Neuronal stem cell (in vitro differentiated cells): ENCODE results near the gene NDUFS4.
"Not testable (repeated sequence)": the region's sequence is repeated elsewhere in the genome, so short reads cannot be mapped to it uniquely, and the experiment has no call there.

ENCODE experiments used
- DNase-seq: peaks from one replicate; pipeline ENCODE4 v3.0.0-alpha.2; 2013; ENCODE audit warnings: low spot score
- H2AFZ ChIP-seq: one replicate; pipeline ENCODE4 v1.6.1; 2013; ENCODE audit warnings: mild to moderate bottlenecking, low read length, inconsistent platforms
- H2AK5ac ChIP-seq: 2 replicates; pipeline ENCODE4 v1.6.1; 2013; ENCODE audit warnings: low read depth, mild to moderate bottlenecking, inconsistent platforms, low read length, moderate library complexity, mixed read lengths
- H2BK120ac ChIP-seq: 2 replicates; pipeline ENCODE4 v1.6.1; 2013; ENCODE audit warnings: low read depth, mild to moderate bottlenecking, inconsistent platforms, low read length, moderate library complexity, mixed read lengths
- H2BK12ac ChIP-seq: one replicate; pipeline ENCODE4 v1.6.1; 2013; ENCODE audit warnings: low read length, inconsistent platforms
- H2BK15ac ChIP-seq: 2 replicates; pipeline ENCODE4 v1.6.1; 2013; ENCODE audit warnings: mild to moderate bottlenecking, low read length, inconsistent platforms, mixed read lengths
- H2BK5ac ChIP-seq: one replicate; pipeline ENCODE4 v1.6.1; 2013; ENCODE audit warnings: inconsistent platforms, mild to moderate bottlenecking, low read length, moderate library complexity
- H3K14ac ChIP-seq: one replicate; pipeline ENCODE4 v1.6.1; 2013; ENCODE audit warnings: low read length, inconsistent platforms
- H3K18ac ChIP-seq: 2 replicates; pipeline ENCODE4 v1.6.1; 2013; ENCODE audit warnings: low read length, inconsistent platforms
- H3K23ac ChIP-seq: 2 replicates; pipeline ENCODE4 v1.6.1; 2013; ENCODE audit warnings: low read depth, mild to moderate bottlenecking, mixed read lengths, low read length, inconsistent platforms; ENCODE audit not compliant: poor library complexity
- H3K27ac ChIP-seq: replicated peaks from 3 replicates; pipeline ENCODE4 v1.5.1; 2013; ENCODE audit warnings: low read length, inconsistent platforms
- H3K27me3 ChIP-seq, 3 experiments: 2 replicates each; pipeline ENCODE4 v1.6.1; 2013; ENCODE audit warnings: low read length in 3 of 3, mild to moderate bottlenecking in 2 of 3, inconsistent platforms in 1 of 3, low read depth in 1 of 3, mixed read lengths in 1 of 3, moderate library complexity in 1 of 3; ENCODE audit not compliant: control insufficient read depth in 3 of 3, insufficient read depth in 3 of 3
- H3K36me3 ChIP-seq, 2 donors: replicated peaks in 1 of 2; 2 replicates each; pipeline ENCODE4 v1.6.1; 2013; ENCODE audit warnings: low read length in 2 of 2; ENCODE audit not compliant: control insufficient read depth in 2 of 2, insufficient read depth in 2 of 2
- H3K4ac ChIP-seq: 2 replicates; pipeline ENCODE4 v1.6.1; 2013; ENCODE audit warnings: inconsistent platforms, mild to moderate bottlenecking, low read length, moderate library complexity
- H3K4me1 ChIP-seq, 2 donors: 1 replicate in 1 of 2; 2 replicates in 1 of 2; pipeline ENCODE4 v1.6.1; 2013; ENCODE audit warnings: low read length in 2 of 2, low read depth in 1 of 2; ENCODE audit not compliant: control insufficient read depth in 2 of 2, insufficient read depth in 1 of 2
- H3K4me2 ChIP-seq: one replicate; pipeline ENCODE4 v1.6.1; 2013; ENCODE audit warnings: mild to moderate bottlenecking, low read length, inconsistent platforms; ENCODE audit not compliant: insufficient read depth, poor library complexity, severe bottlenecking
- H3K4me3 ChIP-seq, 2 donors: 2 replicates each; pipeline ENCODE4 v1.5.1; 2013; ENCODE audit warnings: low read length in 2 of 2, mild to moderate bottlenecking in 2 of 2, inconsistent platforms in 1 of 2, moderate library complexity in 1 of 2
- H3K79me1 ChIP-seq: one replicate; pipeline ENCODE4 v1.6.1; 2013; ENCODE audit warnings: low read depth, mild to moderate bottlenecking, inconsistent platforms, low read length, moderate library complexity
- H3K9ac ChIP-seq: one replicate; pipeline ENCODE4 v1.6.1; 2013; ENCODE audit warnings: mild to moderate bottlenecking, low read depth, low read length, inconsistent platforms; ENCODE audit not compliant: poor library complexity
- H3K9me3 ChIP-seq, 2 donors: replicated peaks in 1 of 2; 2 replicates each; pipeline versions ENCODE3 to v1.6.1; 2013; ENCODE audit warnings: low read length in 2 of 2, mild to moderate bottlenecking in 2 of 2, inconsistent platforms in 1 of 2, low read depth in 1 of 2, mixed read lengths in 1 of 2, moderate library complexity in 1 of 2; ENCODE audit not compliant: control insufficient read depth in 2 of 2, insufficient read depth in 1 of 2
- H4K8ac ChIP-seq: one replicate; pipeline ENCODE4 v1.6.1; 2013; ENCODE audit warnings: low read depth, mild to moderate bottlenecking, inconsistent platforms, low read length, moderate library complexity
- H4K91ac ChIP-seq: one replicate; pipeline ENCODE4 v1.6.1; 2013; ENCODE audit warnings: low read length, low read depth, mild to moderate bottlenecking, inconsistent platforms; ENCODE audit not compliant: poor library complexity
- WGBS, 2 donors: extraction: QIAGEN DNeasy Blood & Tissue Kit; methylation state at CpG; one replicate each; pipeline ENCODE4 v1.1.7; 2013; ENCODE audit warnings: missing lambda C conversion rate in 2 of 2, mixed read lengths in 1 of 2; ENCODE audit not compliant: insufficient read length in 2 of 2, insufficient replicate concordance in 1 of 2; ENCODE audit errors: extremely low coverage in 2 of 2; 5-methylcytosine and 5-hydroxymethylcytosine counted together

NDUFS4 gene

GRCh38 chr5:53694520-53695022, 134.1 kb downstream of the NDUFS4 start:
- Histone ChIP-seq H3K27ac (no peak overlapping the region), H2BK15ac (no peak overlapping the region), H3K14ac (no peak overlapping the region), H3K79me1 (no peaks in the 10 kb centered on the region), H2AFZ (no peak overlapping the region), H3K4me3 (no peak overlapping the region), H2BK12ac (no peak overlapping the region), H2BK120ac (no peak overlapping the region), H3K4ac (no peak overlapping the region), H3K4me1 (no peaks in the 10 kb centered on the region), H4K91ac (no peak overlapping the region), H3K18ac (no peak overlapping the region), H2AK5ac (no peak overlapping the region), H4K8ac (no peak overlapping the region), H3K9me3 (peaks cover 6 to 10% of the 10 kb centered on the region in 2 donors), H3K36me3 (no peaks in the 10 kb centered on the region), H3K4me2 (no peak overlapping the region), H3K23ac (no peak overlapping the region), H2BK5ac (no peak overlapping the region), H3K9ac (no peak overlapping the region), H3K27me3 (no peaks in the 10 kb centered on the region)
- no peak for DNase-seq
- no CpG with 5 or more reads among the region's 1 CpG for WGBS, 2 donors

- not testable (repeated sequence) for H3K4me3 ChIP-seq, H3K4ac ChIP-seq, H2BK12ac ChIP-seq, H2AFZ ChIP-seq, H3K23ac ChIP-seq, H2AK5ac ChIP-seq, H3K14ac ChIP-seq, H2BK5ac ChIP-seq, H3K4me1 ChIP-seq, H3K9ac ChIP-seq, H2BK120ac ChIP-seq, H3K36me3 ChIP-seq, H3K27ac ChIP-seq, H3K27me3 ChIP-seq, H4K91ac ChIP-seq, H3K4me2 ChIP-seq, H3K79me1 ChIP-seq, H3K18ac ChIP-seq, H2BK15ac ChIP-seq, DNase-seq, H4K8ac ChIP-seq
- H3K9me3 ChIP-seq, result peaks cover 1 to 11% of the 10 kb centered on the region in 2 donors
- WGBS, 2 donors, result no CpG with 5 or more reads among the region's 1 CpG
These were observed 150.0 kb downstream of the NDUFS4 start for GRCh38 chr5:53710405-53710804.

- H3K27ac ChIP-seq, result no peak overlapping the region
- no CpG with 5 or more reads among the region's 4 CpGs for WGBS, 2 donors
These were observed 151.9 kb downstream of the NDUFS4 start for GRCh38 chr5:53712327-53712726.

GRCh38 chr5:53713978-53714666, 153.7 kb downstream of the NDUFS4 start:
- Histone ChIP-seq H3K4me2 (no peak overlapping the region), H3K14ac (no peak overlapping the region), H4K8ac (no peak overlapping the region), H2BK12ac (no peak overlapping the region), H3K18ac (no peak overlapping the region), H3K4me3 (no peak overlapping the region), H4K91ac (no peak overlapping the region), H3K9ac (no peak overlapping the region), H3K4ac (no peak overlapping the region), H3K27me3 (no peaks in the 10 kb centered on the region), H3K4me1 (no peaks in the 10 kb centered on the region), H2BK15ac (no peak overlapping the region), H3K79me1 (no peaks in the 10 kb centered on the region), H2BK5ac (no peak overlapping the region), H3K23ac (no peak overlapping the region), H3K36me3 (no peaks in the 10 kb centered on the region), H2AFZ (no peak overlapping the region), H2AK5ac (no peak overlapping the region), H3K9me3 (peaks cover 1 to 3% of the 10 kb centered on the region in 2 donors), H3K27ac (no peak overlapping the region), H2BK120ac (no peak overlapping the region)
- no peak for DNase-seq
- WGBS, 2 donors, result no CpG with 5 or more reads among the region's 3 CpGs

More at GRCh38 chr5:53712327-53712726, 151.9 kb downstream of the NDUFS4 start:
- no peak overlapping the region for H3K23ac ChIP-seq
- no peak overlapping the region for H2BK12ac ChIP-seq
- no peak overlapping the region for H3K4ac ChIP-seq
- no peak overlapping the region for H4K91ac ChIP-seq
- no peak overlapping the region for H2AFZ ChIP-seq
- no peak overlapping the region for H3K9ac ChIP-seq
- no peak overlapping the region for H3K4me3 ChIP-seq
- no peak overlapping the region for H3K4me2 ChIP-seq
- H3K14ac ChIP-seq, result no peak overlapping the region
- no peak overlapping the region for H2BK120ac ChIP-seq
- peaks cover 1 to 3% of the 10 kb centered on the region in 2 donors for H3K9me3 ChIP-seq
- DNase-seq, result no peak
- H3K18ac ChIP-seq, result no peak overlapping the region
- no peaks in the 10 kb centered on the region for H3K27me3 ChIP-seq
- H2BK15ac ChIP-seq, result no peak overlapping the region
- H2BK5ac ChIP-seq, result no peak overlapping the region
- H3K4me1 ChIP-seq, result no peaks in the 10 kb centered on the region
- H3K79me1 ChIP-seq, result no peaks in the 10 kb centered on the region
- H2AK5ac ChIP-seq, result no peak overlapping the region
- H3K36me3 ChIP-seq, result no peaks in the 10 kb centered on the region
- H4K8ac ChIP-seq, result no peak overlapping the region
